GM12878 (cell line): ENCODE results near the gene SEC62. TPM values are rescaled to one million over a fixed set of nuclear protein-coding genes. Genes with fewer than 3 reads are reported as not detected.
A peak's percentile ranks its signal among the peaks of the same experiment; 100 is the strongest.

Source experiments
- IKZF1 ChIP-seq: fragments of 450-650 bp; conservative IDR thresholded peaks from 2 replicates; pipeline ENCODE4 v1.6.1; 2017; ENCODE audit warnings: antibody characterized with exemption, mild to moderate bottlenecking
- NFIC ChIP-seq: IDR thresholded peaks from 2 replicates; pipeline ENCODE4 v1.6.1; 2012; ENCODE audit warnings: low read depth, mild to moderate bottlenecking, inconsistent platforms, low read length, moderate library complexity
- NFYB ChIP-seq: IDR thresholded peaks from 2 replicates; pipeline ENCODE4 v1.6.1; 2011; ENCODE audit warnings: low read depth, mild to moderate bottlenecking, low read length, improper control_type of control experiment, moderate library complexity; ENCODE audit not compliant: insufficient read depth
- POU2F2 ChIP-seq: IDR thresholded peaks from 3 replicates; pipeline ENCODE4 v1.6.1; 2011; ENCODE audit warnings: low read depth, mild to moderate bottlenecking, low read length, borderline replicate concordance
- RUNX3 ChIP-seq: IDR thresholded peaks from 2 replicates; pipeline ENCODE4 v1.6.1; 2012; ENCODE audit warnings: low read length, inconsistent platforms
- ZNF207 ChIP-seq: fragments of 450-650 bp; IDR thresholded peaks from 2 replicates; pipeline ENCODE4 v1.6.1; 2014; ENCODE audit warnings: antibody characterized with exemption, mild to moderate bottlenecking, borderline replicate concordance
- ZNF217 ChIP-seq: fragments of 450-650 bp; IDR thresholded peaks from 2 replicates; pipeline ENCODE4 v1.6.1; 2017; ENCODE audit warnings: antibody characterized with exemption, mild to moderate bottlenecking
- ZSCAN29 ChIP-seq: fragments of 450-650 bp; IDR thresholded peaks from 2 replicates; pipeline ENCODE4 v1.6.1; 2017; ENCODE audit warnings: mild to moderate bottlenecking, moderate library complexity
- polyA plus RNA-seq, 11 experiments: library from polyadenylated mRNA; depleted of rRNA in 4 of 11; unstranded in 6 of 11; stranded (reverse) in 5 of 11; fragments of >200 nt; fragmentation: Nextera tagmentation in 4 of 11; fragmentation: Illumina TruSeq in 1 of 11; extraction: Ambion mirVana in 4 of 11; extraction: Trizol in 1 of 11; gene quantifications; 1 replicate in 1 of 11; 2 replicates in 10 of 11; pipeline versions ENCODE4 v1.2.1 to v1.2.3, GENCODE V29; 2011 to 2016; ENCODE audit warnings: inconsistent platforms in 2 of 11, missing spikeins in 2 of 11, low read depth in 1 of 11
- total RNA-seq, 4 experiments: library from RNA; depleted of rRNA in 3 of 4; stranded (reverse); fragments of >200 nt in 3 of 4; fragmentation: Illumina TruSeq in 1 of 4; extraction: Trizol in 1 of 4; gene quantifications; 2 replicates each; pipeline versions ENCODE4 v1.2.1 to v1.2.3, GENCODE V29; 2013 to 2021
- TF ChIP-seq, protein P1 (sequence below): fragments of 450-650 bp; IDR thresholded peaks from 2 replicates; pipeline ENCODE4 v1.6.1; 2017; ENCODE audit warnings: low read depth, mild to moderate bottlenecking, moderate library complexity
- TF ChIP-seq, protein P2 (sequence below): IDR thresholded peaks from 2 replicates; pipeline ENCODE4 v1.6.1; 2011; ENCODE audit warnings: low read depth, low read length, improper control_type of control experiment, borderline replicate concordance
- TF ChIP-seq, protein P3 (sequence below): IDR thresholded peaks from 2 replicates; pipeline ENCODE4 v1.6.1; 2011; ENCODE audit warnings: borderline replicate concordance, low read depth, mild to moderate bottlenecking, moderate library complexity, mixed read lengths, low read length; ENCODE audit not compliant: insufficient read depth; ENCODE audit errors: extremely low read length
- TF ChIP-seq, protein P4 (sequence below): fragments of 450-650 bp; IDR thresholded peaks from 2 replicates; pipeline ENCODE4 v1.6.1; 2016; ENCODE audit warnings: mild to moderate bottlenecking
- TF ChIP-seq, protein P5 (sequence below), 3 experiments: IDR thresholded peaks in 2 of 3; conservative IDR thresholded peaks in 1 of 3; 2 replicates each; pipeline ENCODE4 v1.5.1; 2011; ENCODE audit warnings: low read depth in 3 of 3, low read length in 3 of 3, mild to moderate bottlenecking in 3 of 3, control low read depth in 2 of 3, moderate library complexity in 2 of 3, inconsistent platforms in 1 of 3, mixed read lengths in 1 of 3; ENCODE audit not compliant: control insufficient read depth in 2 of 3, insufficient read depth in 1 of 3; ENCODE audit errors: extremely low read depth in 1 of 3

The SEC62 gene
- total and polyA plus RNA-seq, 10 of the 15 experiments (the other 5 are each of a cell fraction or from before 2014, with no cell fraction given) = 25.6 to 270 (median 94.8) TPM

DNA sequence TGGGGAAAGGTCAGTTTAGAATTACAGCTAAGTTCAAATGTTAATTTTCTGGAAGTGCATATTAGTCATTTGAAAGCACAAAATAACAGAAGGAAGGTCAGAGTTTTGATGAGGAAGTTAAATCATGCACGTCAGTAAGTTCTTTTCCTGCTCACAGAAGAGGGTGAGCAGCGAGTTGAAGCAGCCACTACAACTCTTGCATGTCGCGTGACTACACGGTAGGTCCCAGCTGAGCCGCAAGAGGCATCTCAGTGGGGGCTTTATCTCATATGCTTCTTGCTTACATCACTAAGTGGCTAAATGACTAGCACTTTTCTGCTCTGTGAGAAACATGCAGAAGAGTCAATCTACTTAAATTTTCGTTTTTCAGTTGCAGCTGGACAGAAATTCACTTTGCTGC, 21.3 kb upstream of the SEC62 start (continued):
- TF ChIP-seq, protein P1, sequence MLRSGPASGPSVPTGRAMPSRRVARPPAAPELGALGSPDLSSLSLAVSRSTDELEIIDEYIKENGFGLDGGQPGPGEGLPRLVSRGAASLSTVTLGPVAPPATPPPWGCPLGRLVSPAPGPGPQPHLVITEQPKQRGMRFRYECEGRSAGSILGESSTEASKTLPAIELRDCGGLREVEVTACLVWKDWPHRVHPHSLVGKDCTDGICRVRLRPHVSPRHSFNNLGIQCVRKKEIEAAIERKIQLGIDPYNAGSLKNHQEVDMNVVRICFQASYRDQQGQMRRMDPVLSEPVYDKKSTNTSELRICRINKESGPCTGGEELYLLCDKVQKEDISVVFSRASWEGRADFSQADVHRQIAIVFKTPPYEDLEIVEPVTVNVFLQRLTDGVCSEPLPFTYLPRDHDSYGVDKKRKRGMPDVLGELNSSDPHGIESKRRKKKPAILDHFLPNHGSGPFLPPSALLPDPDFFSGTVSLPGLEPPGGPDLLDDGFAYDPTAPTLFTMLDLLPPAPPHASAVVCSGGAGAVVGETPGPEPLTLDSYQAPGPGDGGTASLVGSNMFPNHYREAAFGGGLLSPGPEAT = peak; percentile 79
- TF ChIP-seq, protein P2, sequence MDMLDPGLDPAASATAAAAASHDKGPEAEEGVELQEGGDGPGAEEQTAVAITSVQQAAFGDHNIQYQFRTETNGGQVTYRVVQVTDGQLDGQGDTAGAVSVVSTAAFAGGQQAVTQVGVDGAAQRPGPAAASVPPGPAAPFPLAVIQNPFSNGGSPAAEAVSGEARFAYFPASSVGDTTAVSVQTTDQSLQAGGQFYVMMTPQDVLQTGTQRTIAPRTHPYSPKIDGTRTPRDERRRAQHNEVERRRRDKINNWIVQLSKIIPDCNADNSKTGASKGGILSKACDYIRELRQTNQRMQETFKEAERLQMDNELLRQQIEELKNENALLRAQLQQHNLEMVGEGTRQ = no peak; the same call in 1 of the 2 replicates
- TF ChIP-seq ZSCAN29 (no peak), IKZF1 (peak; percentile 78), ZNF217 (peak; percentile 70; the same call in 1 of the 2 replicates), ZNF207 (no peak), POU2F2 (peak; percentile 91), NFYB (no peak), RUNX3 (peak; percentile 95), NFIC (peak; percentile 98)
- TF ChIP-seq, protein P3, sequence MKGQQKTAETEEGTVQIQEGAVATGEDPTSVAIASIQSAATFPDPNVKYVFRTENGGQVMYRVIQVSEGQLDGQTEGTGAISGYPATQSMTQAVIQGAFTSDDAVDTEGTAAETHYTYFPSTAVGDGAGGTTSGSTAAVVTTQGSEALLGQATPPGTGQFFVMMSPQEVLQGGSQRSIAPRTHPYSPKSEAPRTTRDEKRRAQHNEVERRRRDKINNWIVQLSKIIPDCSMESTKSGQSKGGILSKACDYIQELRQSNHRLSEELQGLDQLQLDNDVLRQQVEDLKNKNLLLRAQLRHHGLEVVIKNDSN = no peak
- TF ChIP-seq, protein P4, sequence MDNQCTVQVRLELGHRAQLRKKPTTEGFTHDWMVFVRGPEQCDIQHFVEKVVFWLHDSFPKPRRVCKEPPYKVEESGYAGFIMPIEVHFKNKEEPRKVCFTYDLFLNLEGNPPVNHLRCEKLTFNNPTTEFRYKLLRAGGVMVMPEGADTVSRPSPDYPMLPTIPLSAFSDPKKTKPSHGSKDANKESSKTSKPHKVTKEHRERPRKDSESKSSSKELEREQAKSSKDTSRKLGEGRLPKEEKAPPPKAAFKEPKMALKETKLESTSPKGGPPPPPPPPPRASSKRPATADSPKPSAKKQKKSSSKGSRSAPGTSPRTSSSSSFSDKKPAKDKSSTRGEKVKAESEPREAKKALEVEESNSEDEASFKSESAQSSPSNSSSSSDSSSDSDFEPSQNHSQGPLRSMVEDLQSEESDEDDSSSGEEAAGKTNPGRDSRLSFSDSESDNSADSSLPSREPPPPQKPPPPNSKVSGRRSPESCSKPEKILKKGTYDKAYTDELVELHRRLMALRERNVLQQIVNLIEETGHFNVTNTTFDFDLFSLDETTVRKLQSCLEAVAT = 0 out of 2 replicates have a peak, but pooled peaks have one; percentile 25
- TF ChIP-seq, protein P5, sequence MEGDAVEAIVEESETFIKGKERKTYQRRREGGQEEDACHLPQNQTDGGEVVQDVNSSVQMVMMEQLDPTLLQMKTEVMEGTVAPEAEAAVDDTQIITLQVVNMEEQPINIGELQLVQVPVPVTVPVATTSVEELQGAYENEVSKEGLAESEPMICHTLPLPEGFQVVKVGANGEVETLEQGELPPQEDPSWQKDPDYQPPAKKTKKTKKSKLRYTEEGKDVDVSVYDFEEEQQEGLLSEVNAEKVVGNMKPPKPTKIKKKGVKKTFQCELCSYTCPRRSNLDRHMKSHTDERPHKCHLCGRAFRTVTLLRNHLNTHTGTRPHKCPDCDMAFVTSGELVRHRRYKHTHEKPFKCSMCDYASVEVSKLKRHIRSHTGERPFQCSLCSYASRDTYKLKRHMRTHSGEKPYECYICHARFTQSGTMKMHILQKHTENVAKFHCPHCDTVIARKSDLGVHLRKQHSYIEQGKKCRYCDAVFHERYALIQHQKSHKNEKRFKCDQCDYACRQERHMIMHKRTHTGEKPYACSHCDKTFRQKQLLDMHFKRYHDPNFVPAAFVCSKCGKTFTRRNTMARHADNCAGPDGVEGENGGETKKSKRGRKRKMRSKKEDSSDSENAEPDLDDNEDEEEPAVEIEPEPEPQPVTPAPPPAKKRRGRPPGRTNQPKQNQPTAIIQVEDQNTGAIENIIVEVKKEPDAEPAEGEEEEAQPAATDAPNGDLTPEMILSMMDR (IDR thresholded peaks at IDR 0.05 in 2 of 3, conservative IDR thresholded peaks at IDR 0.05 in 1 of 3; ENCODE audit: control insufficient read depth in 2 of 3, extremely low read depth in 1 of 3, insufficient read depth in 1 of 3, low read depth in 3 of 3, low read length in 3 of 3) = peak in 1 of 3 experiments; percentile 8; a peak in 1 of 6 replicates
